Naive thymus-derived CD8-positive, alpha-beta T cell (primary cell): ENCODE results near the gene SHROOM3. TPM values are rescaled to one million over a fixed set of nuclear protein-coding genes. Genes with fewer than 3 reads are reported as not detected.

ENCODE experiments used
- ATAC-seq, 2 donors: fragments of 150-1000 bp; cut with Tn5 transposase in 1 of 2; sonication (Bioruptor Pico), chemical (Tn5 transposase) in 1 of 2; 1 replicate in 1 of 2; 2 replicates in 1 of 2; pipeline ENCODE4 v1.10.0; 2021; ENCODE audit warnings: mild to moderate bottlenecking in 2 of 2, moderate library complexity in 2 of 2
- POLR2A ChIA-PET: fragments of 350-600 bp; sonication (Branson Sonifier 250); formaldehyde crosslinking; loops from one replicate; lab custom pipeline; 2021; ENCODE audit warnings: antibody characterized with exemption; lab: Charles Lee
- DNase-seq, 10 donors: peaks; one replicate each; pipeline versions ENCODE4 v3.0.0 to v3.0.0-alpha.2; 2020 to 2022
- H3K27ac Mint-ChIP-seq, 10 donors: one replicate each; pipeline ENCODE4 v1.8.0; 2020 to 2022; ENCODE audit warnings: mild to moderate bottlenecking in 10 of 10, mixed read lengths in 10 of 10, moderate library complexity in 4 of 10, inconsistent platforms in 1 of 10
- H3K27me3 Mint-ChIP-seq, 5 donors: one replicate each; pipeline ENCODE4 v1.8.0; 2021 to 2022; ENCODE audit warnings: mixed read lengths in 5 of 5
- H3K36me3 Mint-ChIP-seq, 3 donors: one replicate each; pipeline ENCODE4 v1.8.0; 2020 to 2022; ENCODE audit warnings: mixed read lengths in 3 of 3, mild to moderate bottlenecking in 2 of 3, inconsistent platforms in 1 of 3
- H3K4me1 Mint-ChIP-seq, 4 donors: one replicate each; pipeline ENCODE4 v1.8.0; 2021 to 2022; ENCODE audit warnings: mixed read lengths in 4 of 4
- H3K4me3 Mint-ChIP-seq, 10 donors: one replicate each; pipeline ENCODE4 v1.8.0; 2020 to 2022; ENCODE audit warnings: mild to moderate bottlenecking in 10 of 10, mixed read lengths in 10 of 10, moderate library complexity in 6 of 10, inconsistent platforms in 1 of 10
- H3K9me3 Mint-ChIP-seq, 9 donors: one replicate each; pipeline ENCODE4 v1.8.0; 2020 to 2022; ENCODE audit warnings: mixed read lengths in 9 of 9, mild to moderate bottlenecking in 3 of 9, inconsistent platforms in 1 of 9, moderate library complexity in 1 of 9
- polyA plus RNA-seq, 3 donors: library from polyadenylated mRNA; unstranded; fragments of 300-500 nt; fragmentation: Illumina TruSeq; gene quantifications; one replicate each; pipeline ENCODE4 v1.2.3, GENCODE V29; 2021
- total RNA-seq, 8 experiments: library from RNA in 2 of 8; stranded (reverse) in 2 of 8; gene quantifications; one replicate each; pipeline ENCODE4 v1.2.3 and lab custom pipeline; 2021 to 2026

Gene SHROOM3
- total and polyA plus RNA-seq, 5 experiments from 2014 or later, result not detected

GRCh38 chr4:76637712-76638361, 202.8 kb downstream of the SHROOM3 start:
- DNase-seq (no peak), ATAC-seq (no peak)
- POLR2A ChIA-PET, result interaction anchor here (0.7 kb wide), 1 partner anchor 14 kb away, joined by 3 read pairs; no protein-coding TSS in a partner anchor
- H3K27me3 Mint-ChIP-seq, result peaks cover 14 to 32% (median 16%) of the 10 kb centered on the region in 5 donors
- H3K4me1 Mint-ChIP-seq, result no peaks in the 10 kb centered on the region
- H3K36me3 Mint-ChIP-seq, result no peaks in the 10 kb centered on the region
- no peak overlapping the region for H3K27ac Mint-ChIP-seq
- H3K9me3 Mint-ChIP-seq, result no peaks in the 10 kb centered on the region
- H3K4me3 Mint-ChIP-seq, result no peak overlapping the region

- H3K36me3 Mint-ChIP-seq, result no peaks in the 10 kb centered on the region
- no peaks in the 10 kb centered on the region for H3K4me1 Mint-ChIP-seq
- DNase-seq (no peak), ATAC-seq (no peak)
- no peaks in the 10 kb centered on the region for H3K9me3 Mint-ChIP-seq
- POLR2A ChIA-PET, result no interaction called here
- no peak overlapping the region for H3K27ac Mint-ChIP-seq
- H3K4me3 Mint-ChIP-seq, result no peak overlapping the region
- peaks cover 11 to 36% (median 16%) of the 10 kb centered on the region in 5 donors for H3K27me3 Mint-ChIP-seq
Observed at GRCh38 chr4:76639288-76639687, 204.3 kb downstream of the SHROOM3 start.

- POLR2A ChIA-PET, result no interaction called here
- no peak for ATAC-seq
- Mint-ChIP-seq H3K4me3 (no peak overlapping the region), H3K27me3 (peaks cover 7 to 36% (median 15%) of the 10 kb centered on the region in 5 donors), H3K9me3 (no peaks in the 10 kb centered on the region), H3K4me1 (no peaks in the 10 kb centered on the region), H3K36me3 (no peaks in the 10 kb centered on the region), H3K27ac (peak overlapping the region in 1 of 10 donors; percentile 50)
- DNase-seq, result no peak
Observed at GRCh38 chr4:76640353-76640910, 205.4 kb downstream of the SHROOM3 start.

- Mint-ChIP-seq H3K27ac (no peak overlapping the region), H3K4me1 (no peaks in the 10 kb centered on the region), H3K27me3 (peaks cover 9 to 41% (median 17%) of the 10 kb centered on the region in 5 donors), H3K36me3 (no peaks in the 10 kb centered on the region), H3K4me3 (no peak overlapping the region), H3K9me3 (no peaks in the 10 kb centered on the region)
- no peak for DNase-seq
- ATAC-seq, result no peak
- POLR2A ChIA-PET, result no interaction called here
Observed at GRCh38 chr4:76641351-76641750, 206.3 kb downstream of the SHROOM3 start.

GRCh38 chr4:76641758-76642157, 206.7 kb downstream of the SHROOM3 start:
- H3K27me3 Mint-ChIP-seq, result peaks cover 9 to 46% (median 19%) of the 10 kb centered on the region in 5 donors
- no peaks in the 10 kb centered on the region for H3K9me3 Mint-ChIP-seq
- H3K36me3 Mint-ChIP-seq, result no peaks in the 10 kb centered on the region
- H3K4me3 Mint-ChIP-seq, result no peak overlapping the region
- no peak overlapping the region for H3K27ac Mint-ChIP-seq
- POLR2A ChIA-PET, result no interaction called here
- H3K4me1 Mint-ChIP-seq, result no peaks in the 10 kb centered on the region
- ATAC-seq (no peak), DNase-seq (no peak)

GRCh38 chr4:76644831-76645485, 209.9 kb downstream of the SHROOM3 start:
- ATAC-seq, result no peak
- Mint-ChIP-seq H3K4me1 (no peaks in the 10 kb centered on the region), H3K36me3 (no peaks in the 10 kb centered on the region), H3K9me3 (peaks cover 0 to 2% (median 0%) of the 10 kb centered on the region in 9 donors), H3K4me3 (no peak overlapping the region), H3K27me3 (peaks cover 14 to 38% (median 25%) of the 10 kb centered on the region in 5 donors), H3K27ac (no peak overlapping the region)
- POLR2A ChIA-PET, result no interaction called here
- no peak for DNase-seq

- Mint-ChIP-seq H3K36me3 (no peaks in the 10 kb centered on the region), H3K4me1 (no peaks in the 10 kb centered on the region), H3K9me3 (peaks cover 0 to 8% (median 3%) of the 10 kb centered on the region in 9 donors), H3K27ac (no peak overlapping the region), H3K4me3 (no peak overlapping the region), H3K27me3 (peaks cover 8 to 12% (median 9%) of the 10 kb centered on the region in 5 donors)
- no peak for ATAC-seq
- no peak for DNase-seq
- POLR2A ChIA-PET, result no interaction called here
Observed at GRCh38 chr4:76649086-76649485, 214.1 kb downstream of the SHROOM3 start.

GRCh38 chr4:76651616-76652015, 216.6 kb downstream of the SHROOM3 start:
- Mint-ChIP-seq H3K4me3 (no peak overlapping the region), H3K27ac (no peak overlapping the region), H3K9me3 (peaks cover 0 to 8% (median 3%) of the 10 kb centered on the region in 9 donors), H3K4me1 (no peaks in the 10 kb centered on the region), H3K36me3 (no peaks in the 10 kb centered on the region), H3K27me3 (peaks cover 4 to 8% (median 5%) of the 10 kb centered on the region in 5 donors)
- DNase-seq (no peak), ATAC-seq (no peak)
- POLR2A ChIA-PET, result interaction anchor here (0.6 kb wide), 1 partner anchor 13 kb away, joined by 3 read pairs; no protein-coding TSS in a partner anchor

GRCh38 chr4:76652389-76652788, 217.4 kb downstream of the SHROOM3 start:
- H3K4me3 Mint-ChIP-seq, result no peak overlapping the region

GRCh38 chr4:76654084-76654483, 219.1 kb downstream of the SHROOM3 start:
- no peak overlapping the region for H3K4me3 Mint-ChIP-seq
- ATAC-seq (no peak), DNase-seq (no peak)
- H3K27ac Mint-ChIP-seq, result no peak overlapping the region
- POLR2A ChIA-PET, result no interaction called here
- H3K9me3 Mint-ChIP-seq, result peaks cover 0 to 8% (median 3%) of the 10 kb centered on the region in 9 donors
- no peaks in the 10 kb centered on the region for H3K36me3 Mint-ChIP-seq
- peaks cover 0 to 4% (median under 1%) of the 10 kb centered on the region in 5 donors for H3K27me3 Mint-ChIP-seq
- H3K4me1 Mint-ChIP-seq, result no peaks in the 10 kb centered on the region

More at GRCh38 chr4:76652389-76652788, 217.4 kb downstream of the SHROOM3 start:
- H3K27me3 Mint-ChIP-seq, result peaks cover 0 to 7% (median 0%) of the 10 kb centered on the region in 5 donors
- POLR2A ChIA-PET, result no interaction called here
- no peaks in the 10 kb centered on the region for H3K36me3 Mint-ChIP-seq
- H3K27ac Mint-ChIP-seq, result no peak overlapping the region
- DNase-seq (no peak), ATAC-seq (no peak)
- H3K4me1 Mint-ChIP-seq, result no peaks in the 10 kb centered on the region
- peaks cover 0 to 8% (median 3%) of the 10 kb centered on the region in 9 donors for H3K9me3 Mint-ChIP-seq

- no peaks in the 10 kb centered on the region for H3K36me3 Mint-ChIP-seq
- no peaks in the 10 kb centered on the region for H3K4me1 Mint-ChIP-seq
- peaks cover 0 to 8% (median 3%) of the 10 kb centered on the region in 9 donors for H3K9me3 Mint-ChIP-seq
- POLR2A ChIA-PET, result no interaction called here
- ATAC-seq (no peak), DNase-seq (no peak)
- H3K27me3 Mint-ChIP-seq, result peaks cover 0 to 4% (median 2%) of the 10 kb centered on the region in 5 donors
- no peak overlapping the region for H3K4me3 Mint-ChIP-seq
- no peak overlapping the region for H3K27ac Mint-ChIP-seq
Observed at GRCh38 chr4:76654791-76655190, 219.8 kb downstream of the SHROOM3 start.

- POLR2A ChIA-PET, result no interaction called here
- H3K36me3 Mint-ChIP-seq, result no peaks in the 10 kb centered on the region
- H3K9me3 Mint-ChIP-seq, result peaks cover 0 to 2% (median 0%) of the 10 kb centered on the region in 9 donors
- H3K27ac Mint-ChIP-seq, result no peak overlapping the region
- H3K4me1 Mint-ChIP-seq, result no peaks in the 10 kb centered on the region
- peaks cover 0 to 6% (median 0%) of the 10 kb centered on the region in 5 donors for H3K27me3 Mint-ChIP-seq
- DNase-seq (no peak), ATAC-seq (no peak)
- no peak overlapping the region for H3K4me3 Mint-ChIP-seq
Observed at GRCh38 chr4:76655566-76656479, 220.8 kb downstream of the SHROOM3 start.
